DOHH2 (cell line): Measurements from ENCODE around the gene CATSPERE.

Experiments
- H3F3A ChIP-seq: fragments of 200-600 bp; sonication (generic), shearing (Covaris generic); 2 replicates; pipeline ENCODE4 v1.6.0; 2016; ENCODE audit warnings: antibody characterized with exemption, mild to moderate bottlenecking; ENCODE audit not compliant: control insufficient read depth, insufficient read depth
- H3K27ac ChIP-seq: fragments of 200-600 bp; sonication (generic); 2 replicates; pipeline ENCODE4 v1.5.1; 2014; ENCODE audit warnings: low read depth, mild to moderate bottlenecking, low read length, moderate library complexity
- H3K27me3 ChIP-seq: fragments of 200-600 bp; sonication (generic); 2 replicates; pipeline ENCODE4 v1.6.1; 2014; ENCODE audit warnings: mild to moderate bottlenecking, low read length, mixed read lengths; ENCODE audit not compliant: control insufficient read depth
- H3K36me3 ChIP-seq: fragments of 200-600 bp; sonication (generic); 2 replicates; pipeline ENCODE4 v1.6.1; 2014; ENCODE audit warnings: mild to moderate bottlenecking, low read length, moderate library complexity, mixed read lengths; ENCODE audit not compliant: control insufficient read depth
- H3K4me1 ChIP-seq: fragments of 200-600 bp; sonication (generic); 2 replicates; pipeline ENCODE4 v1.6.1; 2014; ENCODE audit warnings: mild to moderate bottlenecking, low read length, mixed read lengths; ENCODE audit not compliant: control insufficient read depth
- H3K4me2 ChIP-seq: fragments of 200-600 bp; sonication (generic); 2 replicates; pipeline ENCODE4 v1.6.0; 2014; ENCODE audit warnings: mild to moderate bottlenecking, low read length, moderate library complexity
- H3K4me3 ChIP-seq: fragments of 200-600 bp; sonication (generic); 2 replicates; pipeline ENCODE4 v1.5.1; 2014; ENCODE audit warnings: mild to moderate bottlenecking, low read length, mixed read lengths
- H3K79me2 ChIP-seq: fragments of 200-600 bp; sonication (generic); 2 replicates; pipeline ENCODE4 v1.6.1; 2014; ENCODE audit warnings: mild to moderate bottlenecking, low read length, mixed read lengths; ENCODE audit not compliant: control insufficient read depth
- H3K9me2 ChIP-seq: fragments of 200-600 bp; sonication (generic); replicated peaks from 2 replicates; pipeline ENCODE4 v1.6.1; 2014; ENCODE audit warnings: mild to moderate bottlenecking, low read length, mixed read lengths; ENCODE audit not compliant: control insufficient read depth
- H3K9me3 ChIP-seq: fragments of 200-600 bp; sonication (generic); 2 replicates; pipeline ENCODE4 v1.6.1; 2014; ENCODE audit warnings: antibody characterized with exemption, low read length, mixed read lengths; ENCODE audit not compliant: control insufficient read depth, insufficient read depth
- H4K20me1 ChIP-seq: fragments of 200-600 bp; sonication (generic); 2 replicates; pipeline ENCODE4 v1.6.0; 2014; ENCODE audit warnings: low read depth, mild to moderate bottlenecking, antibody characterized with exemption, low read length, moderate library complexity; ENCODE audit not compliant: control insufficient read depth, insufficient read depth
- CTCF ChIP-seq: fragments of 200-600 bp; sonication (generic); IDR thresholded peaks from one replicate; pipeline ENCODE4 v1.5.1; 2014; ENCODE audit warnings: antibody characterized with exemption, mild to moderate bottlenecking, low read depth, low read length; ENCODE audit not compliant: poor library complexity, severe bottlenecking
- EZH2phosphoT487 ChIP-seq: fragments of 200-600 bp; sonication (generic); IDR thresholded peaks from 2 replicates; pipeline ENCODE4 v1.6.1; 2017; ENCODE audit warnings: borderline replicate concordance, mild to moderate bottlenecking, antibody characterized with exemption, low read length, moderate library complexity, mixed read lengths

Gene CATSPERE

GRCh38 chr1:244636488-244637259, 175.6 kb downstream of the CATSPERE start:
- Histone ChIP-seq H3K4me2 (no peak overlapping the region), H4K20me1 (no peaks in the 10 kb centered on the region), H3K4me3 (no peak overlapping the region), H3K79me2 (no peaks in the 10 kb centered on the region), H3K4me1 (no peaks in the 10 kb centered on the region), H3K27ac (no peak overlapping the region), H3K36me3 (no peaks in the 10 kb centered on the region), H3K9me2 (no peaks in the 10 kb centered on the region), H3F3A (no peaks in the 10 kb centered on the region), H3K9me3 (no peaks in the 10 kb centered on the region), H3K27me3 (peaks cover 5% of the 10 kb centered on the region; the same call in 1 of the 2 replicates)
- TF ChIP-seq EZH2phosphoT487 (no peak), CTCF (no peak)

GRCh38 chr1:244639561-244639960, 178.5 kb downstream of the CATSPERE start:
- Histone ChIP-seq H3K27ac (no peak overlapping the region), H3K79me2 (no peaks in the 10 kb centered on the region), H3K36me3 (no peaks in the 10 kb centered on the region), H3K9me3 (no peaks in the 10 kb centered on the region), H4K20me1 (no peaks in the 10 kb centered on the region), H3K9me2 (no peaks in the 10 kb centered on the region), H3K4me3 (no peak overlapping the region), H3K4me1 (no peaks in the 10 kb centered on the region), H3K4me2 (no peak overlapping the region), H3F3A (no peaks in the 10 kb centered on the region), H3K27me3 (peaks cover 6% of the 10 kb centered on the region; the same call in 1 of the 2 replicates)
- TF ChIP-seq CTCF (no peak), EZH2phosphoT487 (no peak)

GRCh38 chr1:244640917-244641316, 179.8 kb downstream of the CATSPERE start:
- Histone ChIP-seq H3K4me2 (no peak overlapping the region), H3K4me3 (no peak overlapping the region), H3K4me1 (no peaks in the 10 kb centered on the region), H3K9me2 (no peaks in the 10 kb centered on the region), H3K79me2 (no peaks in the 10 kb centered on the region), H3K36me3 (no peaks in the 10 kb centered on the region), H3K27ac (no peak overlapping the region), H3K9me3 (no peaks in the 10 kb centered on the region), H4K20me1 (no peaks in the 10 kb centered on the region), H3K27me3 (peaks cover 6% of the 10 kb centered on the region; the same call in 1 of the 2 replicates), H3F3A (no peaks in the 10 kb centered on the region)
- TF ChIP-seq EZH2phosphoT487 = no peak
- TF ChIP-seq CTCF = no peak
